Psoas muscle (tissue), 8 donors: ENCODE data around the gene FLII. TPM values are rescaled to one million over a fixed set of nuclear protein-coding genes. Genes with fewer than 3 reads are reported as not detected.

ENCODE experiments used
- ATAC-seq, 4 donors: fragments of 200-7000 bp; cut with Tn5 transposase; one replicate each; pipeline ENCODE4 v1.9.1; 2020; ENCODE audit warnings: moderate library complexity in 3 of 4, mild to moderate bottlenecking in 2 of 4
- DNase-seq, 2 donors: peaks; one replicate each; pipeline ENCODE4 v3.0.0-alpha.2; 2020
- H3K27ac ChIP-seq: fragments of 200-600 bp; one replicate; pipeline ENCODE4 v1.8.0; 2022
- H3K27me3 ChIP-seq, 3 donors: fragments of 200-600 bp in 1 of 3; one replicate each; pipeline versions ENCODE4 v1.6.1 to v1.8.0; 2013 to 2022; ENCODE audit warnings: low read length in 2 of 3, mild to moderate bottlenecking in 2 of 3, moderate library complexity in 1 of 3; ENCODE audit not compliant: insufficient read depth in 3 of 3
- H3K36me3 ChIP-seq, 2 donors: fragments of 200-600 bp in 1 of 2; one replicate each; pipeline versions ENCODE4 v1.6.1 to v1.8.0; 2013 to 2022; ENCODE audit warnings: low read depth in 1 of 2, mild to moderate bottlenecking in 1 of 2, moderate library complexity in 1 of 2; ENCODE audit not compliant: insufficient read depth in 1 of 2
- H3K4me1 ChIP-seq: fragments of 200-600 bp; one replicate; pipeline ENCODE4 v1.8.0; 2022
- H3K4me3 ChIP-seq: fragments of 200-600 bp; one replicate; pipeline ENCODE4 v1.8.0; 2022; ENCODE audit warnings: mild to moderate bottlenecking
- H3K9me3 ChIP-seq: fragments of 200-600 bp; one replicate; pipeline ENCODE4 v1.8.0; 2022
- WGBS, 3 donors: extraction: QIAGEN DNeasy Blood & Tissue Kit; methylation state at CpG; one replicate each; pipeline versions ENCODE4 v1.1.6 to v1.1.7; 2013; 5-methylcytosine and 5-hydroxymethylcytosine counted together
- intact Hi-C, 2 donors: fragments of 100-400 bp; cut with DNase I; formaldehyde crosslinking; loops; one replicate each; pipeline versions ENCODE4 v1.11.0 to v1.14.2; 2022
- polyA plus RNA-seq, 3 donors: library from polyadenylated mRNA; stranded (reverse); fragments of 200-250 nt; gene quantifications; one replicate each; pipeline ENCODE4 v1.2.3, GENCODE V29; 2013
- total RNA-seq, 4 donors: library from RNA; stranded (reverse); fragmentation: NEBNext Ultra II Directional in 2 of 4; extraction: Animal tissue kit (Norgen Biotek cat#: 25700) in 2 of 4; gene quantifications; one replicate each; pipeline versions ENCODE4 v1.2.1 to v1.2.4, GENCODE V29; 2021 to 2023
- TF ChIP-seq, protein P1 (sequence below): fragments of 200-600 bp; IDR thresholded peaks from one replicate; pipeline ENCODE4 v1.8.0; 2022; ENCODE audit warnings: antibody characterized with exemption
- donor health status: healthy with polysubstance abuse.
- donor health status: DM: no; HTN: no; CAD: no; lungs with moderate emphysema.
- donor health status: Bipolar disorder and iron deficiency.
- donor health status: healthy.
- donor health status: DM: yes; HTN: yes; CAD: no.
- donor health status: DM: no; HTN: no; CAD: no.
- donor health status: DM: no; HTN: no; CAD: no.
- donor health status: DM: yes; HTN: yes; CAD: no.

FLII gene
- total and polyA plus RNA-seq, 7 donors = 379 to 816 (median 517) TPM

DNA sequence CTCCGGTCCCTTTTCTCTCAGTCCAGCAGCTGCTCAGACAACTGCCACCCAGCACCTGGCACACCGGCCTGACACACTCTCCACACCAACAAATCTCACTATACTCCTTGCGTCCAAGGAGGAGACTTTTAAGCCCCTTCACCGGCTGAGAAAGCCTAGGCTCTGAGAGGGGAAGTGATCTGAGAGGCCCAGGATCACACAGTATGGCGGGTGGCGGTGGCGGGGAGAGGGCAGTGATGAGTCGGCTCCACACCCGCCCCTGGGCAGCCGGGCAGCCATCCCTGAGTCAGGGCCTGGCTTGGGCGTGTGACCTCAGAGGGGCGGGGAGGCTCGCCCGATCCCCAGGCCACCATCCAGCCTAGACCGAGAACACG lies 569 bp downstream of the FLII start:
- peak; percentile 73 to 77 (median 74) for ATAC-seq
- peak; percentile 91 to 94 for DNase-seq
- Histone ChIP-seq H3K36me3 (peaks cover 0 to 42% of the 10 kb centered on the region in 2 donors), H3K4me1 (peaks cover 53% of the 10 kb centered on the region), H3K4me3 (peak overlapping the region; percentile 98), H3K27me3 (no peaks in the 10 kb centered on the region), H3K9me3 (no peaks in the 10 kb centered on the region), H3K27ac (peak overlapping the region; percentile 100)
- TF ChIP-seq, protein P1, sequence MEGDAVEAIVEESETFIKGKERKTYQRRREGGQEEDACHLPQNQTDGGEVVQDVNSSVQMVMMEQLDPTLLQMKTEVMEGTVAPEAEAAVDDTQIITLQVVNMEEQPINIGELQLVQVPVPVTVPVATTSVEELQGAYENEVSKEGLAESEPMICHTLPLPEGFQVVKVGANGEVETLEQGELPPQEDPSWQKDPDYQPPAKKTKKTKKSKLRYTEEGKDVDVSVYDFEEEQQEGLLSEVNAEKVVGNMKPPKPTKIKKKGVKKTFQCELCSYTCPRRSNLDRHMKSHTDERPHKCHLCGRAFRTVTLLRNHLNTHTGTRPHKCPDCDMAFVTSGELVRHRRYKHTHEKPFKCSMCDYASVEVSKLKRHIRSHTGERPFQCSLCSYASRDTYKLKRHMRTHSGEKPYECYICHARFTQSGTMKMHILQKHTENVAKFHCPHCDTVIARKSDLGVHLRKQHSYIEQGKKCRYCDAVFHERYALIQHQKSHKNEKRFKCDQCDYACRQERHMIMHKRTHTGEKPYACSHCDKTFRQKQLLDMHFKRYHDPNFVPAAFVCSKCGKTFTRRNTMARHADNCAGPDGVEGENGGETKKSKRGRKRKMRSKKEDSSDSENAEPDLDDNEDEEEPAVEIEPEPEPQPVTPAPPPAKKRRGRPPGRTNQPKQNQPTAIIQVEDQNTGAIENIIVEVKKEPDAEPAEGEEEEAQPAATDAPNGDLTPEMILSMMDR = peak; percentile 6
- intact Hi-C loops = loop anchor here in 1 of 2 donors (5.0 kb wide), 1 partner anchor 59 kb away; the partner anchor contains the start of gene SMCR8
- WGBS, 3 donors = 0% methylated on average over 14 to 16 of the region's 16 CpGs

DNA sequence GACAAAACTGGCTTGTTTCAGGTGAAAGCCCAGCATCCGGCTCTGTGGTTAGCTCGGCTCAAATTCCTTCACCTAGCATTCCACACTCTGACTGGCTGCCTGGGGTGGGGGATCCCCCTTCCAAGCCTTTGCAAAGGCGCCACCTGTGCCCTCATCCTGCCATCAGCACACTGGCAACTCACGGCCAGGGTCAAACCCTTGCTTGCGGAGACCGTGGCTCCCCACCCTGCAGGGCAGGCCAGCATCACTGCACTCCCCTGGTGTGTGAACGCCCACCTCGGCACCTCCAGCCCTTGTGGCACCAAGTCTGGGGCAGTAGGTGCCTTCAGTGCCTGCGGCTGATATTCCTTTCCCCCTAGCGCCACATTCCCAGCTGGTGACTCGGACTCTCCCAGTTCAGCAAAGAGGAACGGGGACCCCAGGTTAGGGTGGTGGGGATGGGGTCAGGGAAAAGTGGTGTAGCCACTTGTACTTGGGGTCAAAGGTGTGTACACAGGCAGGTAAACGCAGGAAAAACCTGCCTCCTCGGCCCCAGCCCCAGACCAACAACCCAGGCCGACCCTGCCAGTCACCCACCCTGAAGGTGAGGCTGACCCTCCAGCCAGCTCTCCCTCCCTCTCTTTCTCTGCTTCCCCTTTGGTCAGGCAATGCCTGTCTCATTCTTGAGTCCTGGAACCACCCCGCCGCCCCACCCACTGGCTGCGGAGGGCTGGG lies 1.1 kb downstream of the FLII start:
- intact Hi-C loops = loop anchor here in 1 of 2 donors (5.0 kb wide), 1 partner anchor 60 kb away; the partner anchor contains the start of gene SMCR8
- Histone ChIP-seq H3K9me3 (no peaks in the 10 kb centered on the region), H3K27me3 (no peaks in the 10 kb centered on the region), H3K27ac (peak overlapping the region; percentile 100), H3K4me3 (peak overlapping the region; percentile 98), H3K4me1 (peaks cover 48% of the 10 kb centered on the region), H3K36me3 (peaks cover 0 to 45% of the 10 kb centered on the region in 2 donors)
- DNase-seq = peak; percentile 73 to 84
- ATAC-seq = peak; percentile 22 to 45 (median 40)
- TF ChIP-seq, protein P1 = no peak
- WGBS, 3 donors = 11 to 14% (median 14%) methylated on average over 15 to 18 of the region's 18 CpGs

DNA sequence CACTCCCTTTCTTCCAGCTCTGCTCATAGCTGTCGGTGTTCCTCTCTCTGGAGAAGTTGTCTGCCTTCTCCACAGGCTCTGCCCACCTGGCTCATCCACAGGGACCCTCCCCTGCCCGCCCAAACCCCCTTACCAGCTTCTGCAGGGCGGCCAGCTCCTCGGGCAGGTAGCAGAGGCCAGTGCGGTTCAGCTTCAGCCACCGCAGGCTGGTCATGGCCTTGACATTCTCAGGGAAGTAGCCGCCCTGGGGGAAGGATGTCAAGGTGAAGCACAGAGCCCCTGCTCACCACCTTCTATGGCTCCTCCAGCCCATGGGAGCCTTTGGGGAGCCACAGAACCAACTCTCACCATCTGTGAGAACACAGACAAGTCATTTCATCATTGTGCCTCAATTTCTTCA lies 1.8 kb downstream of the FLII start:
- 78 to 89% (median 82%) methylated on average over 7 of the region's 7 CpGs for WGBS, 3 donors
- DNase-seq = no peak
- H3K4me3 ChIP-seq = peak overlapping the region; percentile 98
- H3K27me3 ChIP-seq = no peaks in the 10 kb centered on the region
- H3K27ac ChIP-seq = peak overlapping the region; percentile 100
- intact Hi-C loops = loop anchor here in 1 of 2 donors (5.0 kb wide), 1 partner anchor 61 kb away; the partner anchor contains the start of gene SMCR8
- peaks cover 0 to 52% of the 10 kb centered on the region in 2 donors for H3K36me3 ChIP-seq
- peaks cover 41% of the 10 kb centered on the region for H3K4me1 ChIP-seq
- no peaks in the 10 kb centered on the region for H3K9me3 ChIP-seq
- TF ChIP-seq, protein P1 = no peak
- ATAC-seq = no peak

DNA sequence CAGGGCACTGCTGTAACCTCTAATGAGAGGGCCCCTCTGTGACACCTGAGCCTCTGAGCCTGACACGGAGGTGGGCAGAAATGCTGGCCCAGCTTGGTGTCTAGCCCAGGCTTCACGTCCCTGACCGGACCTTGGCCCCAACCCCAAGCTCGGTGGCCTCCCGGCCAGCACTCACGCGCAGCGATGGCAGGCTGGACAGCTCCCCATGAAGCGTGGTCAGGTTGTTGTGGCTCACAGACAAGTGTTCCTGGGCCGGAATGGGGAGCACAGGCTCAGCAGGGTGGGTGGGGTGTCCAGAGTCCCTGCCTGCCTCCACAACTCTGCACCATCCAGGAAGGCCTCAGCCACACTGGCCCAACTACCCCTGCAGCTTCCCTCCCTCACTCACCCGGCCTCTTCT lies 2.2 kb downstream of the FLII start:
- peaks cover 0 to 56% of the 10 kb centered on the region in 2 donors for H3K36me3 ChIP-seq
- H3K9me3 ChIP-seq = no peaks in the 10 kb centered on the region
- H3K27me3 ChIP-seq = no peaks in the 10 kb centered on the region
- peaks cover 37% of the 10 kb centered on the region for H3K4me1 ChIP-seq
- DNase-seq (no peak), ATAC-seq (no peak)
- H3K27ac ChIP-seq = peak overlapping the region; percentile 100
- intact Hi-C loops = loop anchor here in 1 of 2 donors (5.0 kb wide), 1 partner anchor 61 kb away; the partner anchor contains the start of gene SMCR8
- H3K4me3 ChIP-seq = peak overlapping the region; percentile 98
- TF ChIP-seq, protein P1 = no peak
- whole genome bisulfite sequencing, 3 donors = 32 to 38% (median 35%) methylated on average over 11 of the region's 11 CpGs
